Measurements from ENCODE around the gene WDR4.
"Not testable (repeated sequence)": the region's sequence is repeated elsewhere in the genome, so short reads cannot be mapped to it uniquely, and the experiment has no call there.

DNA sequence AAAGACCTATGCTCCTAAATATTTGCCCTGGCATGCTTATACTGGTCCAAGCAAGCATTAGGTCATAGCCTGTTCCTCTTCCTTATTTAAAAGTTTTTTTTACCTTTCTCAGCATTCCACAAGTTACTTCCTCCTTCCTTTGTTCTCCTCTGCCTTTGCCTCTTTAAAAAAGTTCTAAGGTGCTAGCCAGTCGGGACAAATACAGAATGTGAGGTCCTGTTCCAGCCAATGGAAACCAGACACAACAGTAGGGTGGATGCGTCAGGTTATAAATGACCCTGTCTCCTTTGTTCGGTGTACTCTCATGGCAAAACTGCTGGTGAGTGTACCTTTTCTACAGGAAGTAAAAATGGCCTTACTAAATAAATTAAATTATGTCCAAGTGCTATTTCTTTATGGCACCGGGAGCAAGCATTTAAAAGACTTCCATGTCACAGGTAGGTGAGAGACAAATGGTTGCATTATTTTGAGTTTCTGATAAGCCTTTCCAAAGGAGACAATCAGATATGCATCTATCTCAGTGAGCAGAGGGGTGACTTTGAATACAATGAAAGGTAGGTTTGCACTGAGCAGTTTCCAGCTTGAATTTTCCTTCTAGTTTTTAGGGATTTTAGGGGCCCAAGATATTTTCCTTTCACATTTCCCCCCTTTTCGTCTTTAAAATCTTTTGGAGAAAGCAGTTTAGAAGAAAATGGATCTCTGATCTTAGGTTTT lies 66.7 kb downstream of the WDR4 start:
- not testable (repeated sequence) for TF ChIP-seq EZH2 (IDR thresholded peaks at IDR 0.05; ENCODE audit: borderline replicate concordance, low read depth, low read length, poor library complexity, severe bottlenecking); CTCF (conservative IDR thresholded peaks at IDR 0.05; ENCODE audit: low read depth, low read length)
